ENCODE results near the gene ABCC10.
"Not testable (repeated sequence)": the region's sequence is repeated elsewhere in the genome, so short reads cannot be mapped to it uniquely, and the experiment has no call there.

ABCC10 gene

DNA sequence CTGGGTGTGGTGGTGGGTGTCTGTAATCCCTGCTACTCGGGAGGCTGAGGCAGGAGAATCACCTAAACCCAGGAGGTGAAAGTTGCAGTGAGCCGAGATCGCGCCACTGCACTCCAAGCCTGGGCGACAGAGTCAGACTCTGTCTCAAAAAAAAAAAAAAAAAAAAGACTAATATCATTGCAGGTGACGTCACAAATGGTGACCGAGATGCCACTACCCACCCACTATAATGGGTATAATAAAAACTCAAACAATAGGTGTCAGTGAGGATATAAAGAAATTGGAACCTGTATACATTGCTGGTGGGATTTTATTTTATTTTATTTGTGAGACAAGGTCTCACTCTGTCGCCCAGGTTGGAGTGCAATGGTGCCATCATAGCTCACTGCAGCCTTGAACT is 12.1 kb upstream of the ABCC10 start:
- not testable (repeated sequence) for H3K4me1 ChIP-seq (ENCODE audit: insufficient read depth, low read length); H3K27me3 ChIP-seq (ENCODE audit: control insufficient read depth in 1 of 2, insufficient read depth in 2 of 2, low read length in 2 of 2); H3K9ac ChIP-seq (ENCODE audit: low read length)

DNA sequence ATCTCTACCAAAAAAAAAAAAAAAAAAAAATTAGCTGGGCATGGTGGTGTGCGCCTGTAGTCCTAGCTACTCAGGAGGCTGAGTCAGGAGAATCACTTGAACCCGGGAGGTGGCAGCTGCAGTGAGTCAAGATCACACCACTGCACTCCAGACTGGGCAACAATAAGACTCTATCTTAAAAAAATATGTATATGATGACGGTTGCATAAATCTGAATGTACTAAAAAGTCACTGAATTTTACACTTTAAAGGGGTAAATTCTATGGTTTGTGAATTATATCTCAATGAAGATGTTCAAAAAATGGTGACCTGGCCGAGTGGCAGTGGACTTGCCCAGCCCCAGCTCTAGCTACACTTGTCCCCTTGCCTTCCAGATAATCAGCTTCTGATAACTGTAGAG is 10.4 kb upstream of the ABCC10 start:
- H3K36me3 ChIP-seq (ENCODE audit: insufficient read depth, low read length), result no peaks in the 10 kb centered on the region
- no peak overlapping the region for H3K9ac ChIP-seq (ENCODE audit: low read length)
- no peak overlapping the region for H3K27ac ChIP-seq (ENCODE audit: low read depth, low read length)
- H3K27me3 ChIP-seq (ENCODE audit: control insufficient read depth in 1 of 2, insufficient read depth in 2 of 2, low read length in 2 of 2), result no peaks in the 10 kb centered on the region
- H3K4me3 ChIP-seq (ENCODE audit: low read depth in 1 of 2, low read length in 2 of 2), result no peak overlapping the region
- H3K4me1 ChIP-seq (ENCODE audit: insufficient read depth, low read length), result no peaks in the 10 kb centered on the region
- H3K9me3 ChIP-seq (ENCODE audit: low read length), result no peaks in the 10 kb centered on the region

More for the DNA sequence above, 12.1 kb upstream of the ABCC10 start:
- not testable (repeated sequence) for H3K27ac ChIP-seq (ENCODE audit: low read depth, low read length); H3K9me3 ChIP-seq (ENCODE audit: low read length); H3K36me3 ChIP-seq (ENCODE audit: insufficient read depth, low read length); H3K4me3 ChIP-seq (ENCODE audit: low read depth in 1 of 2, low read length in 2 of 2)

DNA sequence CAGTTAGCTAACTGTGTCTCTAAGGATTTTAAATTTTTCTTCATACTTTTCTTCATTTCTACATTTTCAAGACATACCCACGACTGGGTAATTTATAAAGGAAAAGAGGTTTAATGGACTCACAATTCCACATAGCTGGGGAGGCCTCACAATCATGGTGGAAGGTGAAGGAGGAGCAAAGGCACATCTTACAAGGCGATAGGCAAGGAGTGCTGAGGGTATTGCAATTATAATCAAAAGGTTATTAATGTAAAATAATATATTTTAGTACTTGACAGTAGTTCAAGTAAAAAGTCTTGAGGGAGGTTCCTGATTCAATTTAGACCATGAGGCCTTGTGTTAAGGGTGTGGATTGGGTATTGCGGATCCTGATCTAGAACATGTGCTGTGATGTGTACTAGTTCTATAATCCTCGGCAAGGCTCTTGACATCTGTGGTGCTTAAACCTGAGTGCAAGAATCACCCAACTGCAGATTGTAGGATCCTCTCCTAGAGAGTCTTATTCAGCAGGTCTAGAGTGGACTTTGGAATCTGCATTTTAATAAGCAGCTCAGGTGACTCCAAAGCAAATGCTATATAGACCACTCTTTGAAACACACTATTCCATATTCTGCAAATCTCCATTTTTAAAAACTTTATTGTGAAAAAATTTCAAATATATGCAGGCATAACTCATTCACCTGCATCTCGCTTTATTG is 7.2 kb upstream of the ABCC10 start:
- Histone ChIP-seq H3K4me3 (ENCODE audit: low read depth in 1 of 2, low read length in 2 of 2) (no peak overlapping the region), H3K36me3 (ENCODE audit: insufficient read depth, low read length) (no peaks in the 10 kb centered on the region), H3K9me3 (ENCODE audit: low read length) (no peaks in the 10 kb centered on the region), H3K27me3 (ENCODE audit: control insufficient read depth in 1 of 2, insufficient read depth in 2 of 2, low read length in 2 of 2) (no peaks in the 10 kb centered on the region), H3K27ac (ENCODE audit: low read depth, low read length) (no peak overlapping the region), H3K9ac (ENCODE audit: low read length) (no peak overlapping the region), H3K4me1 (ENCODE audit: insufficient read depth, low read length) (no peaks in the 10 kb centered on the region)

DNA sequence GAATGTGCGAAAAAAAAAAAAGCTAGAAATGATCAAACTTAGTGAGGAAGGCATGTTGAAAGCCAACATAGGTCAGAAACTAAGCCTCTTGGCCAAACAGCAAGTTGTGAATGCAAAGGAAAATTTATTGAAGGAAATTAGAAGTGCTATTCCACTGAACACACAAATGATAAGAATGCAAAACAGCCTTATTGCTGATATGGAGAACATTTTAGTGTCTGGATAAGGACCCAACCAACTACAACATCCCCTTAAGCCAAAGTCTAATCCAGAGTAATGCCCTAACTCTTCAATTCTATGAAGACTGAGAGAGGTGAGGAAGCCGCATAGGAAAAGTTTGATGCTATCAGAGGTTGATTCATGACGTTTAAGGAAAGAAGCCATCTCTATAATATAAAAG is 5.5 kb upstream of the ABCC10 start:
- Histone ChIP-seq H3K9me3 (ENCODE audit: low read length) (no peaks in the 10 kb centered on the region), H3K4me3 (ENCODE audit: low read depth in 1 of 2, low read length in 2 of 2) (no peak overlapping the region), H3K4me1 (ENCODE audit: insufficient read depth, low read length) (no peaks in the 10 kb centered on the region), H3K27ac (ENCODE audit: low read depth, low read length) (no peak overlapping the region), H3K9ac (ENCODE audit: low read length) (no peak overlapping the region), H3K36me3 (ENCODE audit: insufficient read depth, low read length) (no peaks in the 10 kb centered on the region), H3K27me3 (ENCODE audit: control insufficient read depth in 1 of 2, insufficient read depth in 2 of 2, low read length in 2 of 2) (no peaks in the 10 kb centered on the region)

DNA sequence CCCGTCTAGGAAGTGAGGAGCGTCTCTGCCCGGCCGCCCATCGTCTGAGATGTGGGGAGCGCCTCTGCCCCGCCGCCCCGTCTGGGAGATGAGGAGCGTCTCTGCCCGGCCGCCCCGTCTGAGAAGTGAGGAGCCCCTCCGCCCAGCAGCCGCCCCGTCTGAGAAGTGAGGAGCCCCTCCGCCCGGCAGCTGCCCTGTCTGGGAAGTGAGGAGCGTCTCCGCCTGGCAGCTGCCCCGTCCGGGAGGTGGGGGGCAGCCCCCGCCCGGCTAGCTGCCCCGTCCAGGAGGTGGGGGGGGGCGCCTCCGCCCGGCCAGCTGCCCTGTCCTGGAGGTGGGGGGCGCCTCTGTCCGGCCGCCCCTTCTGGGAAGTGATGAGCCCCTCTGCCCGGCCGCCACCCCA is 2.3 kb upstream of the ABCC10 start:
- not testable (repeated sequence) for H3K27me3 ChIP-seq (ENCODE audit: control insufficient read depth in 1 of 2, insufficient read depth in 2 of 2, low read length in 2 of 2); H3K4me1 ChIP-seq (ENCODE audit: insufficient read depth, low read length); H3K4me3 ChIP-seq (ENCODE audit: low read depth in 1 of 2, low read length in 2 of 2); H3K27ac ChIP-seq (ENCODE audit: low read depth, low read length); H3K9me3 ChIP-seq (ENCODE audit: low read length); H3K36me3 ChIP-seq (ENCODE audit: insufficient read depth, low read length); H3K9ac ChIP-seq (ENCODE audit: low read length)

DNA sequence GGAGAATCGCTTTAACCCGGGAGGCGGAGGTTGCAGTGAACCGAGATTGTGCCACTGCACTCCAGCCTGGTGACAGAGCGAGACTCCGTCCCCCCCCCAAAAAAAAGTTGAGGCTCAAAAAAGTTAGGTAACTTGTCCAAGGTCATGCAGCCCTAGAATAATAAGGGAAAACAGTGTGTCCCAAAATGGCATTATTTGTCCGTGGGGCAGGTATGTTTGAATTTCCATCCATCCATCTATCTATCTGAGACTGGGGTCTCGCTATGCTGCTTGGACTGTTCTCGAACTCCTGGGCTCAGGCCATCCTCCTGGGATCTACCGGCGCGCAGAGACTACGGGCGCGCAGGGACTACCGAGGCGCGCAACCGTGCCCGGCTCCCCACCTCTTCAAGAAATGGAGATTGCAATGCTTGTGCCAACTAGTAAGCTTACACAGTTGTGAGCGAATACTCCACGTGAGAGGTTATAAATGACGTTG is 374 bp upstream of the ABCC10 start:
- Histone ChIP-seq H3K4me1 (ENCODE audit: insufficient read depth, low read length) (peaks cover 9% of the 10 kb centered on the region), H3K9me3 (ENCODE audit: low read length) (no peaks in the 10 kb centered on the region), H3K36me3 (ENCODE audit: insufficient read depth, low read length) (peaks cover under 1% of the 10 kb centered on the region), H3K27me3 (ENCODE audit: control insufficient read depth in 1 of 2, insufficient read depth in 2 of 2, low read length in 2 of 2) (no peaks in the 10 kb centered on the region), H3K9ac (ENCODE audit: low read length) (peak overlapping the region; percentile 92), H3K4me3 (ENCODE audit: low read depth in 1 of 2, low read length in 2 of 2) (peak overlapping the region; percentile 22 to 98), H3K27ac (ENCODE audit: low read depth, low read length) (peak overlapping the region; percentile 74)

DNA sequence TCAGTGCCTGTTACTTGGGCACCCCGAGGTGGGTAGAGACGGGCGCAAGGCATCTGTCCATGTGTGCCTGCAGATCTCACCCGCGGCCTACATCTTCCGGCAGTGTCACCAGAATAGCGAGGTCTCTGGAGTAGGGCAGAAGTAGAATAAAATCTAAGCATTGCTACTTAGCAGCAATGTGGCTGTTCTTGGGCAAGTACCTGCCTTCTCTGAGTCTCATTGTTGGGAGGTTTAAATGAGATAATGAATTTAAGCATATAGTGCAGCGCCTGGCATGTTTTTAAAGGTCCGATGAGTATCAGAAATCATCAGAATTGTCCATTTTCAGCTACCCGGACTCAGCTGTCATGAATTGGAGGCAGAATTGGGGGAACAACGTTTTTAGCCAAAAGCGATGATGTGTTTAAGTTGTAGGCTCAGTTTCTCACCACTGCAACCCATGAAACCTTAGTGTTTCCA is 800 bp downstream of the ABCC10 start:
- Histone ChIP-seq H3K36me3 (ENCODE audit: insufficient read depth, low read length) (peaks cover 12% of the 10 kb centered on the region), H3K27ac (ENCODE audit: low read depth, low read length) (peak overlapping the region; percentile 74), H3K9me3 (ENCODE audit: low read length) (no peaks in the 10 kb centered on the region), H3K4me1 (ENCODE audit: insufficient read depth, low read length) (peaks cover 9% of the 10 kb centered on the region), H3K9ac (ENCODE audit: low read length) (peak overlapping the region; percentile 92), H3K27me3 (ENCODE audit: control insufficient read depth in 1 of 2, insufficient read depth in 2 of 2, low read length in 2 of 2) (no peaks in the 10 kb centered on the region), H3K4me3 (ENCODE audit: low read depth in 1 of 2, low read length in 2 of 2) (peak overlapping the region; percentile 59 to 98)

DNA sequence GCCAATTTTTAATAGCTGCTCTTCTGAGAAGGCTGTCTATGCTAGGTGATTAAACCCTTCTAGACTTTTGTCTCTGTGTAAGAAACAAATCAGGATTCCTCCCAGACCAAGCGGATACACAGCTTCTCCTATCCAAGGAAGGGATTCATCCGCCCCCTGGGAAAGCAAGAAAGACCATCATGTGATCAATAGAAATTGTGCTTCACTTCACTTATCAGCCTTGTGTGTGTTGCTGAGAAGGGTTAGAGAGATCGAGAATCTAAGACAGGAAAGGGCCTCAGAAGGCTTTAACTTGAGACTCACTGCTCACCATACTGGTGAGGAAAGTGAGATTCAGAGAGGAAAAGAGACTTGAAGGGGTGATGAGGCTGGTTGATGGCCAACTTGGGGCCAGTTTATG is 1.5 kb downstream of the ABCC10 start:
- Histone ChIP-seq H3K9ac (ENCODE audit: low read length) (no peak overlapping the region), H3K36me3 (ENCODE audit: insufficient read depth, low read length) (peaks cover 19% of the 10 kb centered on the region), H3K27ac (ENCODE audit: low read depth, low read length) (no peak overlapping the region), H3K27me3 (ENCODE audit: control insufficient read depth in 1 of 2, insufficient read depth in 2 of 2, low read length in 2 of 2) (no peaks in the 10 kb centered on the region), H3K9me3 (ENCODE audit: low read length) (no peaks in the 10 kb centered on the region), H3K4me3 (ENCODE audit: low read depth in 1 of 2, low read length in 2 of 2) (peak overlapping the region in 1 of 2 donors; percentile 98), H3K4me1 (ENCODE audit: insufficient read depth, low read length) (peaks cover 9% of the 10 kb centered on the region)

DNA sequence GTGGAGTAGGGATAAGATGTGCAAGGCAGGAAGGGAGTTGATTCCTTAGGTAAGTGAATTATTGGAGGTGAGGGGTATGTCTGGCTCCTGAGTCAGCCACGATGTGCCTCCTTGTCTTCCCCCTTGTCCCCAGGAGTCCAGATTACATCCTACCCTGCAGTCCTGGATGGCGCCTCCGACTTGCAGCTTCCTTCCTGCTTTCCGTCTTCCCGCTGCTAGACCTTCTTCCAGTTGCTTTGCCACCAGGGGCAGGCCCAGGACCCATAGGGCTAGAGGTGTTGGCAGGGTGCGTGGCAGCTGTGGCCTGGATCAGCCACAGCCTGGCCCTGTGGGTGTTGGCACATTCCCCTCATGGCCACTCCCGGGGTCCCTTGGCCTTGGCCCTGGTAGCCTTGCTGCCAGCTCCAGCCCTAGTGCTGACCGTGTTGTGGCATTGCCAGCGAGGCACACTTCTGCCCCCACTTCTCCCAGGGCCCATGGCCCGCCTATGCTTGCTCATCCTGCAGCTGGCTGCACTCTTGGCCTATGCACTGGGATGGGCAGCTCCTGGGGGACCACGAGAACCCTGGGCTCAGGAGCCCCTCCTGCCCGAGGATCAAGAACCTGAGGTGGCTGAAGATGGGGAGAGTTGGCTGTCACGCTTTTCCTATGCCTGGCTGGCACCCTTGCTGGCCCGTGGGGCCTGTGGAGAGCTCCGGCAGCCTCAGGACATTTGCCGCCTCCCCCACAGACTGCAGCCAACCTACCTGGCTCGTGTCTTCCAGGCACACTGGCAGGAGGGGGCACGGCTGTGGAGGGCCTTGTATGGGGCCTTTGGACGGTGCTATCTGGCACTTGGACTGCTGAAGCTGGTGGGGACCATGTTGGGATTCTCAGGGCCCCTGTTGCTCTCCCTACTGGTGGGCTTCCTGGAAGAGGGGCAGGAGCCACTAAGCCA is 4.9 kb downstream of the ABCC10 start:
- peaks cover 27% of the 10 kb centered on the region for H3K4me1 ChIP-seq (ENCODE audit: insufficient read depth, low read length)
- no peaks in the 10 kb centered on the region for H3K9me3 ChIP-seq (ENCODE audit: low read length)
- no peak overlapping the region for H3K9ac ChIP-seq (ENCODE audit: low read length)
- no peak overlapping the region for H3K27ac ChIP-seq (ENCODE audit: low read depth, low read length)
- peaks cover 20% of the 10 kb centered on the region for H3K36me3 ChIP-seq (ENCODE audit: insufficient read depth, low read length)
- H3K27me3 ChIP-seq (ENCODE audit: control insufficient read depth in 1 of 2, insufficient read depth in 2 of 2, low read length in 2 of 2), result no peaks in the 10 kb centered on the region
- no peak overlapping the region for H3K4me3 ChIP-seq (ENCODE audit: low read depth in 1 of 2, low read length in 2 of 2)

DNA sequence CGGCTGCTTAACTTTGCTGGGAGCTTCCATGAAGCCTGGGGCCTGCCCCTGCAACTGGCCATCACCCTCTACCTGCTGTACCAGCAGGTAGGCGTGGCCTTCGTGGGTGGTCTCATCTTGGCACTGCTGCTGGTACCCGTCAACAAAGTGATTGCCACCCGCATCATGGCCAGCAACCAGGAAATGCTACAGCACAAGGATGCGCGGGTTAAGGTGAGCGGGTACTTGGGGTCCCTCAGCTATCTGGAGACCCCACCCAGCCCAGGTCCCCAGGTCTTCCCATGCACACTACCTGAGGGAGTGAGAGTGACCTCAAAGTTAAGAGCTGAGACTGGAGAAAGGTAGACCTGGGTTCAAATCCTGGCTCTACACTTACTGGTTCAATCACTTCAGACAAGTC is 5.8 kb downstream of the ABCC10 start:
- Histone ChIP-seq H3K4me3 (ENCODE audit: low read depth in 1 of 2, low read length in 2 of 2) (no peak overlapping the region), H3K27me3 (ENCODE audit: control insufficient read depth in 1 of 2, insufficient read depth in 2 of 2, low read length in 2 of 2) (no peaks in the 10 kb centered on the region), H3K9me3 (ENCODE audit: low read length) (no peaks in the 10 kb centered on the region), H3K36me3 (ENCODE audit: insufficient read depth, low read length) (peaks cover 25% of the 10 kb centered on the region), H3K4me1 (ENCODE audit: insufficient read depth, low read length) (peaks cover 32% of the 10 kb centered on the region), H3K27ac (ENCODE audit: low read depth, low read length) (no peak overlapping the region), H3K9ac (ENCODE audit: low read length) (no peak overlapping the region)

DNA sequence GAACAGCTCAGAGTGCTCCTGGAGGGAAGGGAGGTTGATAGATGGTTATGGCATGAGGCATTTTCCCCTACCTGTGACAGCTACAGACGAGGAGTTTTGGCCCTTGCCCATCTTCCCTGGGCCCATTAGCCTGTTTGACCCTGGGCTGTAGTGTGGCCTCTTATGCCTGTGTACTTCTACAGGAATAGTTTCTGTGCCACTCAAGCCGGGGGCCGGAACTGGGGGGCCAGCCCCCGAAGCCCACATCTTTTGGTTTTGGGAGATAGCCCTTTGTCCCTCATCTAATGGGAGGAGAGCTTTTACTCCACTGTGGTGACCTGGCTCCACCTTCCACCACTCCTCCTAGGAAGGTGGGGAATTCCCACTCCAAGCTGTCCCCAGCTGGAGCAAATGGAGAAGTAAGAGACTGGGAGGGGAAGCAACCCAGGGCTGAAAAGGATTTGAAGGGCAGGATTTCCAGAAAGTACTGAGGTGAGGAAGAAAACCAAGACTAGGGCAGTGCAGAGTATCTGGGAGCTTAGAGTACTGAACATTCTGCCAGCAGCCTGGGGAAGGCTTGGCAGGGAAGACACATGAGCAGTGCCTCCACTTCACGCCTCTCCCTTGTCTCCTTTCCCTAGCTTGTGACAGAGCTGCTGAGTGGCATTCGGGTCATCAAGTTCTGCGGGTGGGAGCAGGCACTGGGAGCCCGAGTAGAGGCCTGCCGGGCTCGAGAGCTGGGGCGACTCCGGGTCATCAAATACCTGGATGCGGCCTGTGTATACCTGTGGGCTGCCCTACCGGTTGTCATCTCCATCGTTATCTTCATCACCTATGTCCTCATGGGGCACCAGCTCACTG is 6.9 kb downstream of the ABCC10 start:
- peaks cover 23% of the 10 kb centered on the region for H3K4me1 ChIP-seq (ENCODE audit: insufficient read depth, low read length)
- H3K9me3 ChIP-seq (ENCODE audit: low read length), result no peaks in the 10 kb centered on the region
- no peak overlapping the region for H3K27ac ChIP-seq (ENCODE audit: low read depth, low read length)
- no peak overlapping the region for H3K9ac ChIP-seq (ENCODE audit: low read length)
- no peaks in the 10 kb centered on the region for H3K27me3 ChIP-seq (ENCODE audit: control insufficient read depth in 1 of 2, insufficient read depth in 2 of 2, low read length in 2 of 2)
- peaks cover 34% of the 10 kb centered on the region for H3K36me3 ChIP-seq (ENCODE audit: insufficient read depth, low read length)
- H3K4me3 ChIP-seq (ENCODE audit: low read depth in 1 of 2, low read length in 2 of 2), result no peak overlapping the region

Measured in muscle layer of colon (tissue), 2 donors.